ENCODE results near the gene OTUD5. TPM values are rescaled to one million over a fixed set of nuclear protein-coding genes. Genes with fewer than 3 reads are reported as not detected.
A peak's percentile ranks its signal among the peaks of the same experiment; 100 is the strongest.

The OTUD5 gene
- total RNA-seq, 1 experiment from 2014 or later: 52.6 TPM

DNA sequence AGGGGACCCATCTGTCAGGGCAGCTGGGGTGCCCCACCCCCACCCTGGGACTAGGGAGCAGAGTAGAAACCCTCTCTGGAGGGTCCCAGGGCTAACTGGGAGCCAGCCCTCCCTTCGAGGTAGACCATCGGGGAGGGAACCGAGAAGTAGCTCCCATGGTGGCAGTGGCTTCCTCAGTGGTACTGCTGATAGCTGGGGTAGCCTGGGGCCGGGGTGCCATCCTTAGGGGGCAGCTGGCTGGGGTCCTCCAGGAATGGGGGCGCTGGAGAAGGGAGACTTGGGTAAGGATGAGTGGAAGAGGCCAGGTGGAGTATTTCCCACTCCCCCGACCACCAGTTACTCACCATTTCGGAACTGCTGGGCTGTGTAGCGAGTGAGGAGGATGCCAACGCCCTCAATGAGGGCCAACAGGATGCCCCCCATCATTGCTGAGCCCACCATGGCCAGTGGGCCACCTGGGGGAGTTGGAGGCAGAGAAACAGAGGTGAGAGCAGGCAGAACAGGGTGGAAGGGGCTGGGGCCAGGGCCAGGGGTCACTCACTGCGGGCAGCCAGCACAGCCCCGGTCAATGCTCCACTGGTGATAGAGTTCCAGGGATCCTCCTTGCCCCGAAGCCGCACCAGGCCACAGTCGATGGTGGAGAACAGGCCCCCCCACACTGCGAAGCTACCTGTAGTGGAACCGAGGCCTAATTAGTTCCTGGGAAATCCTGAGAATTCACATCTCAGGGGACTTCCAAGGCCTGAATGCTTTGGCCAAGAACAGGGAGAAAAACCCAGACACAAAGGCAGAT is 63.7 kb downstream of the OTUD5 start:
- DNase-seq (ENCODE audit: low spot score) (no peak), ATAC-seq (no peak)
- Mint-ChIP-seq H3K9me3 (no peaks in the 10 kb centered on the region), H3K4me3 (no peak overlapping the region), H3K4me1 (peaks cover 22% of the 10 kb centered on the region), H3K36me3 (peaks cover 8% of the 10 kb centered on the region; the same call in 1 of the 2 replicates), H3K27ac (no peak overlapping the region), H3K27me3 (ENCODE audit: low read depth) (peaks cover 4% of the 10 kb centered on the region; the same call in 1 of the 2 replicates)
- POLR2A ChIA-PET: no interaction called here
- TF ChIP-seq FOXJ3 (CRISPR knock-in tag; IDR thresholded peaks at IDR 0.05; ENCODE audit: borderline replicate concordance) (no peak), TCF7 (CRISPR knock-in tag; IDR thresholded peaks at IDR 0.05; ENCODE audit: low read depth) (no peak), ZNF232 (CRISPR knock-in tag; IDR thresholded peaks at IDR 0.05) (no peak), GRHL2 (CRISPR knock-in tag; IDR thresholded peaks at IDR 0.05; ENCODE audit: insufficient replicate concordance, severe bottlenecking) (no peak)
- CTCF ChIA-PET: no interaction called here

- Mint-ChIP-seq H3K27ac (no peak overlapping the region), H3K9me3 (no peaks in the 10 kb centered on the region), H3K4me3 (0 out of 2 replicates have a peak overlapping the region, but pooled peaks have one; percentile 68), H3K27me3 (ENCODE audit: low read depth) (peaks cover 4% of the 10 kb centered on the region; the same call in 1 of the 2 replicates), H3K36me3 (peaks cover 8% of the 10 kb centered on the region; the same call in 1 of the 2 replicates), H3K4me1 (peaks cover 22% of the 10 kb centered on the region)
- no peak for ATAC-seq
- DNase-seq (ENCODE audit: low spot score): no peak
- POLR2A ChIA-PET: no interaction called here
- CTCF ChIA-PET: interaction anchor here (0.9 kb wide), 1 partner anchor 10 kb away, joined by 3 read pairs; no protein-coding TSS in a partner anchor
- TF ChIP-seq PRDM15 (CRISPR knock-in tag; IDR thresholded peaks at IDR 0.05) (no peak), NFYB (CRISPR knock-in tag; conservative IDR thresholded peaks at IDR 0.05; ENCODE audit: low read depth) (no peak), NFATC4 (CRISPR knock-in tag; IDR thresholded peaks at IDR 0.05) (no peak), NR3C1 (CRISPR knock-in tag; conservative IDR thresholded peaks at IDR 0.05; ENCODE audit: low read depth) (no peak), FOXK1 (CRISPR knock-in tag; IDR thresholded peaks at IDR 0.05) (no peak), TEAD4 (CRISPR knock-in tag; IDR thresholded peaks at IDR 0.05) (no peak), MXD4 (CRISPR knock-in tag; IDR thresholded peaks at IDR 0.05; ENCODE audit: borderline replicate concordance) (no peak)
- TF ChIP-seq, protein P1, sequence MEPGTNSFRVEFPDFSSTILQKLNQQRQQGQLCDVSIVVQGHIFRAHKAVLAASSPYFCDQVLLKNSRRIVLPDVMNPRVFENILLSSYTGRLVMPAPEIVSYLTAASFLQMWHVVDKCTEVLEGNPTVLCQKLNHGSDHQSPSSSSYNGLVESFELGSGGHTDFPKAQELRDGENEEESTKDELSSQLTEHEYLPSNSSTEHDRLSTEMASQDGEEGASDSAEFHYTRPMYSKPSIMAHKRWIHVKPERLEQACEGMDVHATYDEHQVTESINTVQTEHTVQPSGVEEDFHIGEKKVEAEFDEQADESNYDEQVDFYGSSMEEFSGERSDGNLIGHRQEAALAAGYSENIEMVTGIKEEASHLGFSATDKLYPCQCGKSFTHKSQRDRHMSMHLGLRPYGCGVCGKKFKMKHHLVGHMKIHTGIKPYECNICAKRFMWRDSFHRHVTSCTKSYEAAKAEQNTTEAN (CRISPR knock-in tag; IDR thresholded peaks at IDR 0.05): no peak
Measured at GRCh38 chrX:48892896-48893295, 64.5 kb downstream of the OTUD5 start.

- DNase-seq (ENCODE audit: low spot score): peak; percentile 78
- H3K36me3 Mint-ChIP-seq: peaks cover 8% of the 10 kb centered on the region; the same call in 1 of the 2 replicates
- no peaks in the 10 kb centered on the region for H3K9me3 Mint-ChIP-seq
- no peak overlapping the region for H3K27ac Mint-ChIP-seq
- peak; percentile 91 for ATAC-seq
- TF ChIP-seq SP1 (CRISPR knock-in tag; conservative IDR thresholded peaks at IDR 0.05) (peak; percentile 53; the same call in 1 of the 2 replicates), PRRX2 (CRISPR knock-in tag; IDR thresholded peaks at IDR 0.05) (no peak)
- TF ChIP-seq, protein P2, sequence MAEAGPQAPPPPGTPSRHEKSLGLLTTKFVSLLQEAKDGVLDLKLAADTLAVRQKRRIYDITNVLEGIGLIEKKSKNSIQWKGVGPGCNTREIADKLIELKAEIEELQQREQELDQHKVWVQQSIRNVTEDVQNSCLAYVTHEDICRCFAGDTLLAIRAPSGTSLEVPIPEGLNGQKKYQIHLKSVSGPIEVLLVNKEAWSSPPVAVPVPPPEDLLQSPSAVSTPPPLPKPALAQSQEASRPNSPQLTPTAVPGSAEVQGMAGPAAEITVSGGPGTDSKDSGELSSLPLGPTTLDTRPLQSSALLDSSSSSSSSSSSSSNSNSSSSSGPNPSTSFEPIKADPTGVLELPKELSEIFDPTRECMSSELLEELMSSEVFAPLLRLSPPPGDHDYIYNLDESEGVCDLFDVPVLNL (CRISPR knock-in tag; IDR thresholded peaks at IDR 0.05; ENCODE audit: borderline replicate concordance, low read depth): no peak
- TF ChIP-seq, protein P3, sequence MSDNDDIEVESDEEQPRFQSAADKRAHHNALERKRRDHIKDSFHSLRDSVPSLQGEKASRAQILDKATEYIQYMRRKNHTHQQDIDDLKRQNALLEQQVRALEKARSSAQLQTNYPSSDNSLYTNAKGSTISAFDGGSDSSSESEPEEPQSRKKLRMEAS (CRISPR knock-in tag; IDR thresholded peaks at IDR 0.05): 0 out of 2 replicates have a peak, but pooled peaks have one; percentile 27
- H3K27me3 Mint-ChIP-seq (ENCODE audit: low read depth): peaks cover 4% of the 10 kb centered on the region; the same call in 1 of the 2 replicates
- ChIA-PET CTCF (interaction anchor here (0.5 to 1.5 kb wide), 15 partner anchors 12 to 260 kb away, joined by 3 to 6 read pairs (median 4); partner anchors contain the start of genes KCND1, PCSK1N and SLC35A2), POLR2A (interaction anchor here (0.6 to 0.8 kb wide), 3 partner anchors 20 to 203 kb away, joined by 3 to 4 read pairs (median 3); partner anchors contain the start of gene SLC35A2)
- peaks cover 17% of the 10 kb centered on the region for H3K4me1 Mint-ChIP-seq
- peak overlapping the region; percentile 68 for H3K4me3 Mint-ChIP-seq
Measured at GRCh38 chrX:48891402-48892288, 65.8 kb downstream of the OTUD5 start.
